ENCODE data around the gene LRRC46.

Gene LRRC46, protein sequence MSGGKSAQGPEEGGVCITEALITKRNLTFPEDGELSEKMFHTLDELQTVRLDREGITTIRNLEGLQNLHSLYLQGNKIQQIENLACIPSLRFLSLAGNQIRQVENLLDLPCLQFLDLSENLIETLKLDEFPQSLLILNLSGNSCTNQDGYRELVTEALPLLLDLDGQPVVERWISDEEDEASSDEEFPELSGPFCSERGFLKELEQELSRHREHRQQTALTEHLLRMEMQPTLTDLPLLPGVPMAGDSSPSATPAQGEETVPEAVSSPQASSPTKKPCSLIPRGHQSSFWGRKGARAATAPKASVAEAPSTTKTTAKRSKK

DNA sequence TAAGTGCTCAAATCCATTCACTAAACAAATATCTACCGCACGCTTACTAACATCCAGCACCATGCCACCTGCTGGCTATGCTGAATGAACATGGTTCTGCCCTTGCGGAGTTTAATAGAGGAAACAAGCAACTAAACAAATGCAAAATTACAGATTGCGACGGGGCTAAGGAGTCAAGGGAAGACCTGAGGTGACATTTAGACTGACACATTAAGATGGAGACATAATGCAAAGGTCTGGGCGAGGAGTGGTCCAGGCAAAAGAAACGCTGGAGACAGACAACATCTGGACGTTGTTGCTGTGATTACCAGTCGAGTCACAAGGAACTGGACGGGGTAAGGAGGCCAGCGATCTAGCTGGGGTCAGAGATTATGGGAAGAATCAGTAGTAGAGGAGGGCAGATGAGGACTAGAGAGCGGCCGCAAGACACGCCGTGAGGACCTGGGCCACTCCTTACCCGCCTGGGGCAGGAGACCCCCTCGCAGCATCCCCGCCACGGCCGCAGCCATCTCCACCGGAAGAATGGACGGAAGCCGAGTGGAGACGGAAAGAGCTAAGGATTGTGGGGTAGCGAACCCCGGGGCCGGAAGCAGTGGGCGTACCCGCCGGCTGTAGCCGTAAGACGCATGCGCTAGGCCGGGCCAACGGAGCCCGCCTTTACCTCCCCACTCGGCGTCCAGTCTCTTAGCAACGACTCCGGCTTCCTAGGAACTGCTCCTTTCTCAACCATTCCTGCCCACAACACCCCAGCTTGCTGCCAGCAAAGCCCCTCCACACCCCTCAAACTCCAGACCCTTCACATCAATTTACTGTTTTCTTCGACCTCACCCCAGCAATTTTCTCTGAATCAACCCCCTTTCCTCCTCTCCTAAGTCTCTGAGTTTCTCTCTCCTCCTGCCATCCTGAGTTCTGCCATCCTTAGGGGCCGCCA is at the start of gene LRRC46, which contains the start of gene MRPL10:
Gene LRRC46, plus strand, starts transcription at position 668 of the 931 bp plus-strand sequence. CDS start 320 bp downstream, outside the sequence.
Gene MRPL10, minus strand, starts transcription at position 539 of the 931 bp plus-strand sequence. Its CDS starts 30 bp downstream, at position 509.
- peak; percentile 98 for DNase-seq

DNA sequence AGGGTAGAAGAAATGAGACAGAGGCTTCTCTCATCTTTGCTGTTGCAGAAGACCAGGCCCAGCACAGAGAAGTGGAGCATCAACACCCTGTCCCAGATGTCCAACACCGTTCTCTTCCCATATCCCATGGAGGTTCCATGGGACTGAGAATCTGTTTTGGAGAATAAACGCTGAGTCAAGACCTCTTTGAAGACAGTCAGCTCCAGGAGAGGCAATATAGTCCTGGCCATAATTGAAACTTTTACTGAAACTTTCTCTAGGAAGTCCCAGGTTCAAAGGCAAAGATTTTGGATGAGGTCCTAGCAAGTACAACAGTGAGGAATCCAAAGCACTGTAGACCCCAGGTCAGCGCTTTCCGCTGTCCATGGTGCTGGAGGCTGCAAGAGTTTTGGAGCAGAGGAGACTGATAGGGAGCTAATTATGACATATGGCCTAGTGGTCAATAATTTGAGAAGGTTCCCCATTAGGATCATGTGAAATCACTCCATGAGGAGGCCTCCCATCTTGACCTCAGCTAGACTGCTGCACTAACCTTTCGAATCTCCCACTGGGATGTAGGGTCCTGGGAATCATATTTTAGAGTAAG is 45.8 kb upstream of the LRRC46 start:
- DNase-seq, result no peak

DNA sequence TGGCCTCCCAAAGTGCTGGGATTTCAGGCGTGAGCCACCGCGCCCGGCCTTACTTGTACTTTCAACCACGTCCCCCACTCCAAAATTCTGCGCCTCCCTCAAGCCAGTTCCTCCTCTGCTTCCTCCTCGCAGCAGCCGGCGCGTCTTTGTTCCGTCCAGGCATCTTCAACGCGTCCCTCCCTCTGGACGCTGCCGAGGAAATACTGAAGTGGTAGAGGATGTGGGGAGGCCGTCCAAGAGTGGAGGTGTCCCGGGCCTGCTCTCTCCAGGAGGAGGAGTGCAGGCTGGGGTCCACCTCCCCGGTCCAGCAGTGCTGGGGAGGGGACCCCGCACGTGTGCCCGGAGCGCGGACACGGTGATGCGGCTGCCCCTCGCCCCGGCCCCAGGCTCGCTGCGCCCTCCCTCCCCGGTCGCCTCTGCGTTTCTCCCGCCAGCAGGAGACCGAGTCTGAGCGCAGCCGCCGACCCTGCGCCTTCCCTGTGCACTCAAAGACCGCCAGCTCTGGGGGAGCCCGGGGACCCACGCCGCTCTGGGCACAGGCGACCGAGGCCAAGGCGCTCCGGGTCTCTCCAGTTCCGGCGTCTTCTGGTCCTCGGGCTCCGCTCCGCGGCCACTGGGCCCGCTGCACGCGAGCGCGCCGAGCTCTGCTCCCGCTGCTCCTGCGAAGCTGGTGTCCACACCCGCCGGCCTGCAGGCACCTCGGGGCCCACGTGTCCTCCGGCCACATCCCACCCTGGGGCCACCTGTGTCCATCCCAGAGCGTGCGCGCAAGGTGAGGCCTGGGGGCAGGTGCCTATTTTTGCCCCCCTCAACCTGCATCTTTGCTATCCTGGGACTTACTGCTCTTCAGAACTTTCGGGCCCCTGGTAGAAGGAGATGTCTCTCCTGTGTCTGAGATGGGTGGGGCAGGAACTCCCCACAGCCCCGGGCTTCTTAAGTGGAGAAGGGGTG is 41.6 kb upstream of the LRRC46 start:
- peak; percentile 86 for DNase-seq

DNA sequence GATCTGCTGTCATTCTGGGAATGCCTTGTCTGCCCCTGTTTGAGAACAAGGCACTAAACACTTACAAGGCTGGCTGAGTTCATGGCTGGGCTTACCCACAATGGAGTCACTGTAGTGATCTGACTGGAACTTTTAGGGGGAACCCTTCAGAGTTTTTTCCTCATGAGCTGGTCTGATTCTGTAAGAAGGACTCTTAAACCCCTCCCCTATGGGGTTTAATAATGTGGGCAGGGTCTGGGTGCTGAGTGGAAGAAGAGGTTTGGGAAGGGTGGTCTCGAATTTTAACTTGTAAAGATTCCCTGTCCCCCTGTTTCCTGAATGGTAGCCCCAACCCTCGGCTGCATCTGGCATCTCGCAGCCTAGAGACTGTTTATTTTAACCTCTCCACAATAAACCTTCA is 40.4 kb upstream of the LRRC46 start:
- no peak for DNase-seq

DNA sequence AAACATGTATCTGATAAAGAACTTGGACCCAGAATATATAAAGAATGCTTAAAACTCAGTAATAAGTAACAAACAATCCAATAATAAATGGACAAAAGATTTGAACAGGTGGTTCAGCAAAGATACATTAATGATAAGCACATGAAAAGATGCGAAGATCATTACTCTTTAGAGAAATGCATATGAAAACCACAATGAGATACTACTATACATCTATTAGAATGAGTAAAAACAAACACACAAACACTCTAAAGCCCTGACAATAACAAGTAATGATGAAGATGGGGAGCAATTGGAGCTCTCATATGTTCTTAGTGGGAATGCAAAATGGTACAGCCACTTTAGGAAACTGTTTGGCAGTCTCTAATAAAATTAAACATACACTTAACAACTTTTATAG is 39.0 kb upstream of the LRRC46 start:
- DNase-seq, result no peak

DNA sequence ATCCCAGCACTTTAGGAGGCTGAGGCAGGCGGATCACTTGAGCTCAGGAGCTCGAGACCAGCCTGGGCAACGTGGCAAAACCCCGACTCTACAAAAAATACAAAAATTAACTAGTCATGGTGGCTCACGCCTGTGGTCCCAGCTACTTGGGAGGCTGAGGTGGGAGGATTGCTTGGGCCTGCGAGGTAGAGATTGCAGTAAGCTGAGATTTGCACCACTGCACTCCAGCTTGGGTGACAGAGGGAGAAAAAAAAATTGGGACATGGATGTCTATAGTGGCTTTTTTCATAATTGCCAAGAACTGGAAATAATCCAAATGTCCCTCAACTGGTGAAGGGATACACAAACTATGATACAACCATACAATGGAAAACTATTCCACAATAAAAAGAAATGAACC is 38.5 kb upstream of the LRRC46 start:
- DNase-seq, result no peak

DNA sequence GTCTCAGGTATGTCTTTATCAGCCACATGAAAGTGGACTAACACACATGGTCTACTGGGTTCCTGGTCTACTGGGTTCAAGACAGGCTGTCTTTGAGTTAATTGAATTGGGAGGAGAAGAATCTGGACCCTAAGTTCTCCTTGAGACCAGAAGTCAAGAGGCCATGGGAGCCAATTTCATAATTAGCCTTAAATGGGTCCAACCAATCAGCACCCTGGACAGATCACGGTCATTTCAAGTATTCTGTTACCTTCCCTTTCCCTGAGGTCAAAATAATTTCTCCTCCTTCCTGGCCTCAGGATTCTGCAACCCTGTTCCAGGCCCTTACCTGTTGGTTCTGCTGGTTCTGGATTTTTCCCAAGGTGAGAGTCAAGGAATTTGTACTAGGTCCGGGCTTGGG is 33.7 kb upstream of the LRRC46 start:
- DNase-seq, result no peak

DNA sequence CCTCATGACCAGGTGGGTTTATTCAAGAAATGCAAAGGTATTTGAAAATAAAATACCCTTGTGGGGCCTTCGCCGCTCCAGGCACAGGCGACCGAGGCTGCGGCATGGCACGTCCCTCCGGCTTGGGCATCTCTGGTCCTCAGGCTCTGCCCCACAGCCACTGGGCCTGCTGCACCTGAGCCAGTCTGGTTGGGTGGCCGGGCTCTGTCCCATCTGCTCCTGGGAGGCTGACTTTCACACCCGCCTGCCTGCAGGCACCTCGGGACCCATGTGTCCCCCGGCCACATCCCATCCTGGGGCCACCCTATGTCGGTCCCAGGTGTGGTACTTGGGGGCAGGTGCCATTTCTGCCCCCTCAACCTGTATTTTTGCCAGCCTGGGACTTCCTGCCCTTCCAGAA is 30.8 kb upstream of the LRRC46 start:
- no peak for DNase-seq

DNA sequence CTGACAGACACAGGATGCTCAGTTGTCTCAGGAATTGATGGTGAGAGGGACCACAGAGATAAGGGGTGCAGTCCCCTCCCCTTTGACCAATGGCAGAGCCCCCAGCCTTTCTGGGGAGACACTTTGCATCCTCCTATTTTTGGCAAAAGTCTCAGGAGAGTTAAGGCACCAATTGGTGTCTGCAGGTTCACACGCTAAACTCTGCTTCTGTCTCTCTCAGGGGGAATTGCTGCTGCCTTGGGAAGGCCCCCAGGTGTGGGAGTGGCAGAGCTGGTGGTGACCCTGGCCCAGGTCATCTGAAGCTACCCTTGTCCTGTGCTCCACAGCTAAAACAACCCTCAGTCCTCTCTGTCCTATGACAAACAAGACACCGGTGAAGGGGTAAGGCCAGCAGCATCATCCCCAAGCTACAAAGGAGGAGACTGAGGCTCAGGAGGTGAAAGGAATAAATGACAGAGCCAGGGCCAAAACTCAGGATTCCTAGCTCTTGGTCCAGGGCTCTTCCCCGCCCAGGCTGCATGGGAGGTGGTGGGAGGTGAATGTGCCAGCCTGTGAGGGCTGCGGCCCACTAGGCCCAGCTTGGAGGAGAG is 30.2 kb upstream of the LRRC46 start:
- DNase-seq, result no peak

DNA sequence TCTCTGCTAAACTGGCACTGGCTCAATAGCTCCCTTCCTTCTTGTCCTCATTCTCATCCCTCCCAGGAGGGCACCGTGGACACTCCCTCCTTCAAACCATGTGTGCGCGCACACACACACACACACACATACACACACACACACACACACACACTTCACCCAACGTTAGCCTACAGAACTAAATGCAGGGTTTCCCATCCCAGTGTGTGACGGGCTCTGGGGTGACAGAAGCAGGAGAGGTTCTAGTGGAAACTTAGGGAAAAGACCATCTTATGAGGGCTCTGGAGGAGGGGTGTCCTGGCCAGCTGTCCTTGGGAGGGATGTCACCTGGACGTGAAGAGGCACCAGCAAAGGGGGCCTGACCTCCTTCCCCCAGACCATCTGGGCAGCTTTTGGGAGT is 29.6 kb upstream of the LRRC46 start:
- DNase-seq, result no peak

DNA sequence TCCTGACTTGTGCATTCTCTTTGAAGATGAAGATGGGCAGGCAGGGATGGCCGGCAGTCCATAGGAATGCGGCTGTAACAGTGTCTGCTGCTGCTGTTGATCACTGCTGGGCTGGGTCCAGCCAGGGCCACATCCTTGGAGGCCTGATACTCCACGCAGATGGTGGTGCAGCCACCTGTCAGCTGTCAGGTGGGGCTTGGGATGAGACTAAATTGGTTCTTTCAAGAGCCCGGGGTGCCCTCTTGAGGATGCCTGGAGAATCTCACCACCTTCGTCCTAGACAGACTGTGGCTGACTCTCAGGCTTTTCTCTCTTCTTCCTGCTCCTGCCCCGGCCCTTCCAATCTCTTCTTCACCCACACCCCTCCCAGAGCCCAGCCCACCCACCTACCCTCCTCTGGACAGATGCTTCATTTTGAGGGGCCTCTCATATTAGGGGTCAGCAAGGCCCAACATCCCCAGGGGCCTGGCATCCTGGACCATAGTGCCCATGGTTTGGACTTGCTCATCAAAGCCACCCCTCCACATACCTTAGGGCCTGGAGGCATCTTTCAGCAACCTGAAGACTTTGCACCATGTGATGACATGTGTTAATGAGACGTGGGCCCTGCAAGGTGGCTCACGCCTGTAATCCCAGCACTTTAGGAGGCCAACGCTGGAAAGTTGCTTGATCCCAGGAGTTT is 29.0 kb upstream of the LRRC46 start:
- peak; percentile 89 for DNase-seq

DNA sequence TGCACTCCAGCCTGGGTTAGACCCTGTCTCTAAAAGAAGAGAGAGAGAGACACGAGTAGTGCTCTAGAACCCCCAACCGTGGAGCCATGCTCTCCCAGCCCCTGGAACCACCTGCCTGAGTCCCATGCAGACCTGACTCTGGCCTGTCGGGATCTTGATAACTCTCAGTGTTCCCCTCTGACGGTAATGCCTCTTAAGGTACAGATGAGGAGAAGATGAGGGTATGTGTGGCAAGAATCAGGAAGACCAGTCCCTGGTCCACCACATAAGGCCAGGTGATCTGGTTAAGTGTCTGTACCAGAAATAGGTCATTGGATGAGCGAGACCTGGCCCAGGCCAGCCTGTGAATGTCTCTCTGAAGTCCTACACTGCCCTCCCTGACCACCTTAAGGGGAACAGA is 28.3 kb upstream of the LRRC46 start:
- DNase-seq, result no peak

DNA sequence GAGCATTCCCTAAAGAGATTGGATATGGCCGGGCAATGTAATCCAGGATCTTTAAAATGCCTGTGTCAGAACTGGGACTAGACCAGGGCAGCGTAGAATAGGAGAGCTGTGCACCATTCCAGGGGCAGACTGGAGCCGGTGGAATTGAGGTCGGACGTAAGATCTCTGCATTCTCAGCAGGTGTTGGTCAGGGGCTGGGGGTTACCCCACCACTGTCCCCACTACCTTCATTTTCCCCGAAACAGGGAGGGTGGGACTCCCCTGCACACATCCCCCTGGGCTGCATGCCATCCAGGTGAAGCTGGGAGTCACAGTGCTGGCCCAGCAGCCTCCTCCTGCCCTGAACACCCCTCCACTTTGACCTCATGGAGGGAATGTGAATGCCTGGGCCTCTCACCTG is 27.7 kb upstream of the LRRC46 start:
- no peak for DNase-seq

DNA sequence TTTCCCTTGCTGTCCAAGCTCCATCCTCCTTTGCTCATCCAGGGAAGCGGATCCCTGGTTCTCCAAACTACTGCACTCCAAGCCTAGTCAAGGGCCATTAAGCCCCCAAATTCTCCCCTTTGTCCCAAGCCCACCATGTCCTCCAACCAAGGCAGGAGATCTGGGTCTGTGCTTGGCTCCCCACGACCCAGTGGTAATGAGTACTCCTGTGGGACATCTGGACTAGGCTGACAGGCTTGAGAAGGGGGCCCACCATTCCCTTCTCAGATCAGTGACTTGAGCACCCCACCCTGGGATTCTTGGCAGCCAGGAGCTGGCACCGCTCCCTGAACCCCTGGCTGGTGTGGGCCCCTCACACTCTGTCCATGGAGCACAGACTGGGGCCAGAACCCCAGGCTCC is 27.0 kb upstream of the LRRC46 start:
- DNase-seq, result no peak

DNA sequence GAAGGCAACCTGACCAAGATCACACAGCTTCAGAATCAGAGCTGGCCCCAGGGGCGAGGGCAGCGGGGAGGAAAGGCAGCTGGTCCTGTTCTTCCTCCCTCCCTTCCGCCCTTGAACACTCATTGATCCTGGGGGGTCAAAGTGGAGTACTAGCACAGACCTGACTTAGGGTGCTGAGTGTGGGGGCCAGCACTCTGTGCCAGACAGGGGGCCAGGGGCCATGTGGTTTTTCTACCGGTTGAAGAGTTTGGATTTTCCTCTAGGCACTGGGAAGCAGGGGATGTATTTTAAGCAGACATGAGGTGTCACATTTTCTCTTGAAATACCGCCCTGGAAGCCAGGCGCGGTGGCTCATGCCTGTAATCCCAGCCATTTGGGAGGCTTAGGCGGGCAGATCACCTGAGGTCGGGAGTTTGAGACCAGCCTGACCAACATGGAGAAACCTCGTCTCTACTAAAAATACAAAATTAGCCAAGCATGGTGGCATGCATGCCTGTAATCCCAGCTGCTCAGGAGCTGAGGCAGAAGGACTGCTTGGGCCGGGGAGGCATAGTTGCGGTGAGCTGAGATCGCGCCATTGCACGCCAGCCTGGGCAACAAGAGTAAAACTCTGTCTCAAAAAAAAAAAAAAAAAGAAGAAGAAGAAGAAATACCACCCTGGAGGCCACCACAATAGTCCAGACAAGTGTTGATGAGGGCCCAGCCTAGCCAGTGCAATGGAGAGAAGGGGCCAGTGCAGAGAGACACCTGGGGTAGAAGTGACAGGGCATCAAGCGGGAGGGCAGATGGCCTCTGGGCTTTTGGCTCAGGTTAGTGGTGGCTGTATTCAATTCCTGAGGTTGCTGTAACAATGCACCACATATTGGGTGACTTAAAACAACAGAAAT is 25.2 kb upstream of the LRRC46 start:
- DNase-seq, result no peak

DNA sequence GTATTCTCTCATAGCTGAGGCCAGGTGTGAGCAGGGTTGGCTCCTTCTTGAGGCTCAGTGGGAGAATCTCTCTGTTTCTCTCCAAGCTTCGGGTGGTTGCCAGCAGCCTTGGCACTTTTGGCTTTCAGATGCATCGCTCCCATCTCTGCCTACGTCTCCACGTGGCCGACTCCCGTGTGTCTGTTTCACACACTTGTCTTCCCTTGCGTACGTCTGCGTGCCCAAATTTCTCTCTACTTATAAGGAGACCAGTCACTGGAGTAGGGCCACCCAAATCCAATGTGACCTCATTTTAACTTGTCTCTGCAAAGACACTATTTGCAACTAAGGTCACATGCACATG is 24.6 kb upstream of the LRRC46 start:
- DNase-seq, result peak; percentile 13

DNA sequence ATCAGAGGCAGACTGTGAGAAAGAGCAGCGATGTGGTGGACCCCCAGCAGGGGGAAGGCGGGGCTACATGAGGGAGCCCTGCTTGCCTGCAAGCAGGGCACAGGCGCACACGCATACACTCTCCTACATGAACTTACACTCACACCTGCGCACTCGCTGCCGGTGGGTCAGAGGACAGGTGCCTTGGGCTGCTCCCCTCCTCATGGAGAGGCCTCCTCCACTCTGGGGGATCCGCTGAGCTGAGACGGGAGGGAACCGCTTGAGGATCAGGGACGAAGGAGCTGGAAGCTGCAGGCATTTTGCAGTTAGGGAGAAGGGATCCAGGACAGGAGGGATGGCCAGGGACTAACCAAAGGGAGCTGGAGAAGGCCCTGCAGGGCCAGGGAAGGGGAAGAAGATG is 24.0 kb upstream of the LRRC46 start:
- no peak for DNase-seq

DNA sequence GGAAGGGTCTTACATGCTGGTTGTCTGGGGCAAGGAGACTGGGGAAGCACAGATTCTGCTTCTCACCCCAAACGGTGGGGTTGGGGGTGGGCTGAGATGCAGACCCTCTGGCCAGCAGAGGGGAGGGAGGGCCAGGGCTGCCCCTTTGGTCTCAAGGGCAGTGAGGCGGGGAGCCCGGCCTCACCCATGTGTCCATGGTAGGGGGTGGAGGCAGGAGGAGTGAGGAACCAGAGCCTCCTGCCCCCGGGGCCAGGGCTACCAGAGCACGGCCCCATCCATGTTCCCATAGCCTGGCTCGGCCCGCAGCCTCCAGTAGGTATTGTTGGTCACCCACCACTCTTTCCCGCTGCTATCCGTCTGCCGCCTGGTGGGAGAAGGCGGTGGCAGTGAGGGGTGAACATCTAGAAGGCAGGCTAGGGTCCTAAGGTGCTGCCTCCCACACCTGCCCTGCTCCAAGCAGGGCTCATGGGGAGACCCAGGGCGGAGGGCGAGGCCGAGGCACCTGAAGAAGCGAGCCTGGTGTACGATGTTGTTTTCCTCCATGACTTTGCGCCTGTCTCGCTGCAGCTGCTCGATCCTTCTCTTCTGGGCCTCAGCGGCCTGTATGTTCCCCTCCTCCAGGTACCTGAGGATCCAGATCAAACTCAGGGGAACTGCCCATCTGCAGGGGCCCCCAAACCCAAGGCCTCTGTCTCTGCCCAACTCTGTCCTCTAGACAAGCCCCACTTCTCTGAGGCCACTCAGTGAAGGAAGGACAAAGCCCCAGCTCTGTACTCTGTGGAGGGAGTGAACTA is 23.2 kb upstream of the LRRC46 start:
- no peak for DNase-seq

DNA sequence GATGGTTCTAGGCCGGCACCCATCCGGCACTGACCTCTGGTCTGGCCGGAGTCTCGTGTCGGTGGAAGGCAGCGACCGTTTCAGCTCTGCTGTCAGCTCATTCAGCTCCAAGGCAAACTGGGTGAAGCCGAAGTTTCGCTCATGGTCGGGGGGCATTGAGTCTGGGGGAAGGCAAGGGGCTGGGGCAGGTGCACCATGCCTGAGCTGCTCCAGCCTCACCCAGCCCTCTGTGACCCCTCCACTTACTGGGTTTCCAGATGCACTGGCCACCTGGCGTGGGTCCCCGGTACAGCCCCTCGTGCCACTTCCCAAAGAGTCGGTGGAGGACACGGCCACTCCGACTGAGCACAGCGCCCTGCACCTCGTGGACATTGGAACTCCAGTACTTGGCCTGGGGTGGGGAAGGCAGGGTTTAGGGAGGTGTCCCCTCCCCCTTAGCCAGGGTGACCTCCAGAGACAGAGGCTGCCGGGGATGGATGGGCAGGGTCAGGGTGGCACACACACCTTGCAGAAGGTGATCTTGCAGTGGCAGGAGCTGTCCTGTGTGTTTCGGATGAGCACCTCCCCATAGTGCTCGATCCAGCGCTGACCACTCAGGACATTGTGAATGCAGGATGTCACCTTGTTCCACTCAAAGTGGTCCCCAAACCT is 22.5 kb upstream of the LRRC46 start:
- DNase-seq, result no peak
